Neural progenitor cell (in vitro differentiated cells): ENCODE data around the gene CACYBP. TPM values are rescaled to one million over a fixed set of nuclear protein-coding genes. Genes with fewer than 3 reads are reported as not detected.

Experiments used
- DNase-seq: peaks from one replicate; pipeline ENCODE4 v3.0.0-alpha.2; 2016; ENCODE audit warnings: low spot score
- H2AFZ ChIP-seq: fragments of 200-600 bp; sonication (generic); replicated peaks from 2 replicates; pipeline ENCODE4 v1.6.1; 2016; ENCODE audit warnings: antibody characterized with exemption
- H3F3A ChIP-seq: fragments of 200-600 bp; sonication (generic); 2 replicates; pipeline ENCODE4 v1.6.1; 2016; ENCODE audit warnings: antibody characterized with exemption, low read depth
- H3K27ac ChIP-seq: fragments of 200-600 bp; sonication (generic); 2 replicates; pipeline ENCODE4 v1.5.1; 2016; ENCODE audit warnings: mild to moderate bottlenecking
- H3K27me3 ChIP-seq: fragments of 200-600 bp; sonication (generic); 2 replicates; pipeline ENCODE4 v1.6.1; 2016; ENCODE audit warnings: mild to moderate bottlenecking, moderate library complexity
- H3K36me3 ChIP-seq: fragments of 200-600 bp; sonication (generic); 2 replicates; pipeline ENCODE4 v1.5.1; 2016
- H3K4me1 ChIP-seq: fragments of 200-600 bp; sonication (generic); 2 replicates; pipeline ENCODE4 v1.6.1; 2016; ENCODE audit warnings: mixed run types
- H3K4me2 ChIP-seq: fragments of 200-600 bp; sonication (generic); 2 replicates; pipeline ENCODE4 v1.6.1; 2016
- H3K4me3 ChIP-seq: fragments of 200-600 bp; sonication (generic); 2 replicates; pipeline ENCODE4 v1.5.1; 2016
- H3K79me2 ChIP-seq: fragments of 200-600 bp; sonication (generic); 2 replicates; pipeline ENCODE4 v1.6.1; 2016; ENCODE audit warnings: low read depth
- H3K9ac ChIP-seq: fragments of 200-600 bp; sonication (generic); 2 replicates; pipeline ENCODE4 v1.6.1; 2016
- H3K9me3 ChIP-seq: fragments of 200-600 bp; sonication (generic); 2 replicates; pipeline ENCODE4 v1.5.1; 2016; ENCODE audit warnings: low read depth
- H4K20me1 ChIP-seq: fragments of 200-600 bp; sonication (generic); 2 replicates; pipeline ENCODE4 v1.6.1; 2016; ENCODE audit warnings: low read depth
- H3K27ac Mint-ChIP-seq: 3 replicates; pipeline ENCODE4 v1.8.0; 2021; ENCODE audit warnings: mixed read lengths
- H3K27me3 Mint-ChIP-seq: 2 replicates; pipeline ENCODE4 v1.8.0; 2022; ENCODE audit warnings: low read depth, mild to moderate bottlenecking, inconsistent platforms, moderate library complexity, mixed read lengths; ENCODE audit not compliant: insufficient read depth
- H3K36me3 Mint-ChIP-seq: 3 replicates; pipeline ENCODE4 v1.8.0; 2021; ENCODE audit warnings: mixed read lengths
- H3K4me1 Mint-ChIP-seq: 3 replicates; pipeline ENCODE4 v1.8.0; 2021; ENCODE audit warnings: mixed read lengths
- H3K4me3 Mint-ChIP-seq: 3 replicates; pipeline ENCODE4 v1.8.0; 2021; ENCODE audit warnings: mild to moderate bottlenecking, moderate library complexity, mixed read lengths
- H3K9me3 Mint-ChIP-seq: 3 replicates; pipeline ENCODE4 v1.8.0; 2020; ENCODE audit warnings: mixed read lengths
- CTCF ChIP-seq: fragments of 200-600 bp; sonication (generic); IDR thresholded peaks from 2 replicates; pipeline ENCODE4 v1.5.1; 2017; ENCODE audit warnings: antibody characterized with exemption, mild to moderate bottlenecking
- EZH2 ChIP-seq: fragments of 200-600 bp; sonication (generic); IDR thresholded peaks from 2 replicates; pipeline ENCODE4 v1.6.1; 2017; ENCODE audit warnings: antibody characterized with exemption, mild to moderate bottlenecking, moderate library complexity
- EZH2phosphoT487 ChIP-seq: fragments of 200-600 bp; sonication (generic); IDR thresholded peaks from 2 replicates; pipeline ENCODE4 v1.6.1; 2017; ENCODE audit warnings: antibody characterized with exemption
- total RNA-seq: library from RNA; depleted of rRNA; stranded (reverse); fragments of >200 nt; gene quantifications from 2 replicates; pipeline ENCODE4 v1.2.3, GENCODE V29; 2015; ENCODE audit warnings: low replicate concordance

CACYBP gene
- total RNA-seq, 1 donor from 2014 or later, result 166 TPM

- no peak overlapping the region for H3K9ac ChIP-seq
Measured at GRCh38 chr1:174957829-174958228, 41.9 kb upstream of the CACYBP start.

DNA sequence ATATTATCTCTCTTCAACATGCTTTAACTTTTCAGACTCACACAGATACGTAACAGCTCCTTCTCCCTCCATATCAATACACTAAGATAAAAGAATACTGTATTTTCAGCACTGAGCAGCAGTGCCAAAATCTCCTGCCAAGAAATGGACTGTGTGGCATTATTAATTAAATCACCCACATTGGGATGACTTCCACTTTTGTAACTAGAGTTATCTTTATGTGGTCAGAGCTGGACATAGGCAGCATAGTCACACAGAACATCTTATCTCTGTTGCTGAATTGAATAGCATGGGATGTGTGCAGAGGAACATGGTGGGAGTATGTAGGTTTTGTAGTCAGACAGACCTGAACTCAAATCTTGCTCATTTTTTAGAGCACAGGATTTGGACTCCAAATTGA is 41.4 kb upstream of the CACYBP start:
- Mint-ChIP-seq H3K27ac (no peak overlapping the region), H3K4me3 (no peak overlapping the region), H3K4me1 (peaks cover 20% of the 10 kb centered on the region), H3K9me3 (no peaks in the 10 kb centered on the region), H3K27me3 (no peaks in the 10 kb centered on the region), H3K36me3 (no peaks in the 10 kb centered on the region)
- H4K20me1 ChIP-seq, result no peaks in the 10 kb centered on the region
- no peak overlapping the region for H2AFZ ChIP-seq
- DNase-seq, result no peak
- H3K27ac ChIP-seq, result no peak overlapping the region
- no peak for TF ChIP-seq EZH2phosphoT487
- H3K4me3 ChIP-seq, result no peak overlapping the region
- H3K79me2 ChIP-seq, result no peaks in the 10 kb centered on the region
- H3K4me1 ChIP-seq, result peaks cover 19% of the 10 kb centered on the region
- H3K36me3 ChIP-seq, result no peaks in the 10 kb centered on the region
- H3K9me3 ChIP-seq, result no peaks in the 10 kb centered on the region
- no peaks in the 10 kb centered on the region for H3K27me3 ChIP-seq
- H3K4me2 ChIP-seq, result no peak overlapping the region
- peaks cover 16% of the 10 kb centered on the region for H3F3A ChIP-seq
- no peak overlapping the region for H3K9ac ChIP-seq

More at GRCh38 chr1:174957829-174958228, 41.9 kb upstream of the CACYBP start:
- H3K27ac ChIP-seq, result no peak overlapping the region
- no peaks in the 10 kb centered on the region for H3K27me3 ChIP-seq
- no peaks in the 10 kb centered on the region for H4K20me1 ChIP-seq
- peaks cover 21% of the 10 kb centered on the region for H3K4me1 Mint-ChIP-seq
- no peaks in the 10 kb centered on the region for H3K9me3 ChIP-seq
- no peaks in the 10 kb centered on the region for H3K36me3 ChIP-seq
- H3K4me3 ChIP-seq, result no peak overlapping the region
- TF ChIP-seq EZH2 (no peak), CTCF (no peak), EZH2phosphoT487 (no peak)
- no peak for DNase-seq
- no peak overlapping the region for H2AFZ ChIP-seq
- H3K4me1 ChIP-seq, result peaks cover 23% of the 10 kb centered on the region
- H3K9me3 Mint-ChIP-seq, result no peaks in the 10 kb centered on the region
- no peak overlapping the region for H3K27ac Mint-ChIP-seq
- no peaks in the 10 kb centered on the region for H3K36me3 Mint-ChIP-seq
- H3F3A ChIP-seq, result peaks cover 22% of the 10 kb centered on the region
- H3K27me3 Mint-ChIP-seq, result no peaks in the 10 kb centered on the region
- no peak overlapping the region for H3K4me2 ChIP-seq
- H3K4me3 Mint-ChIP-seq, result no peak overlapping the region
- H3K79me2 ChIP-seq, result no peaks in the 10 kb centered on the region

GRCh38 chr1:174960362-174960761 is 39.4 kb upstream of the CACYBP start:
- no peak overlapping the region for H3K4me3 ChIP-seq
- H3K27me3 ChIP-seq, result no peaks in the 10 kb centered on the region
- DNase-seq, result no peak
- H3K9ac ChIP-seq, result no peak overlapping the region
- H3K27ac Mint-ChIP-seq, result no peak overlapping the region
- H3K79me2 ChIP-seq, result no peaks in the 10 kb centered on the region
- no peaks in the 10 kb centered on the region for H3K36me3 ChIP-seq
- no peaks in the 10 kb centered on the region for H3K9me3 Mint-ChIP-seq
- no peaks in the 10 kb centered on the region for H4K20me1 ChIP-seq
- no peaks in the 10 kb centered on the region for H3F3A ChIP-seq
- no peak overlapping the region for H3K4me3 Mint-ChIP-seq
- H3K36me3 Mint-ChIP-seq, result no peaks in the 10 kb centered on the region
- no peak overlapping the region for H3K4me2 ChIP-seq
- no peaks in the 10 kb centered on the region for H3K9me3 ChIP-seq
- no peak for TF ChIP-seq CTCF
- TF ChIP-seq EZH2phosphoT487, result no peak
- TF ChIP-seq EZH2, result no peak
- H2AFZ ChIP-seq, result no peak overlapping the region
- peaks cover 2% of the 10 kb centered on the region for H3K4me1 ChIP-seq
- H3K4me1 Mint-ChIP-seq, result peaks cover 10% of the 10 kb centered on the region
- no peaks in the 10 kb centered on the region for H3K27me3 Mint-ChIP-seq
- H3K27ac ChIP-seq, result no peak overlapping the region

DNA sequence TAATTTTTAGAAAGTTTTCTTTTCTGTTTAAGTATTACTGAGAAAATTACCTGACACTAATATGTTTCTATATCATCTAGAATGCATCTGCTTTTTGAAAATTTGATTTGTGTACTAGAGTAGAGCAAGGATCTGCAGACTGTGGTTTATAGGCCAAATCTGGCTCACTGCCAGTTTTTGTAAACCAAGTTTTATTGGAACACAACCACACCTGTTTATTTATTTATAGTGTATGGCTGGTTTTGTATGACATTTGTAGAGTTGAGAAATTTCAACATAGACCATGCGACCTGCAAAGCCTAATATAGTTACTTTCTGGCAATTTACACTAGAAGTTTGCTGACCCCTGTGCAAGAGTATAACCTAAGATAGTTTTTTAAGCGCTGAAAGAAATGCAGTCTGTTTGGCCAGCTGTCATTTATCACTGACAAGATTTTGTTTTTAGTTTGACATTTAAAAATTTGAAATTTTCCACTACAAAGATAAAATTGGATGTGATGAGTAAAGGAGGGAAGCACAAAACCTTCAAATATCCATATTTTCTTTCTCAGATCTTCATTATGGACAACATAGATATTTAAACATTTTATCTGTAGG is 36.1 kb upstream of the CACYBP start:
- no peaks in the 10 kb centered on the region for H3K27me3 ChIP-seq
- no peak overlapping the region for H3K27ac ChIP-seq
- no peaks in the 10 kb centered on the region for H3K36me3 ChIP-seq
- Mint-ChIP-seq H3K36me3 (no peaks in the 10 kb centered on the region), H3K9me3 (no peaks in the 10 kb centered on the region), H3K4me3 (no peak overlapping the region), H3K27ac (no peak overlapping the region), H3K27me3 (no peaks in the 10 kb centered on the region), H3K4me1 (peaks cover 17% of the 10 kb centered on the region)
- TF ChIP-seq CTCF, result no peak
- TF ChIP-seq EZH2phosphoT487, result no peak
- no peak for TF ChIP-seq EZH2
- no peaks in the 10 kb centered on the region for H3F3A ChIP-seq
- no peak overlapping the region for H3K4me3 ChIP-seq
- no peak overlapping the region for H3K9ac ChIP-seq
- H4K20me1 ChIP-seq, result no peaks in the 10 kb centered on the region
- H3K4me1 ChIP-seq, result peaks cover 11% of the 10 kb centered on the region
- H3K9me3 ChIP-seq, result no peaks in the 10 kb centered on the region
- no peak overlapping the region for H3K4me2 ChIP-seq
- H3K79me2 ChIP-seq, result no peaks in the 10 kb centered on the region
- H2AFZ ChIP-seq, result no peak overlapping the region
- no peak for DNase-seq
